Cardiac fibroblast (primary cell): ENCODE measurements around the gene SCAANT1.
A peak's percentile ranks its signal among the peaks of the same experiment; 100 is the strongest.

ENCODE experiments used
- DNase-seq, 2 donors: peaks; one replicate each; pipeline versions ENCODE4 v3.0.0 to v3.0.0-alpha.2; 2010; ENCODE audit warnings: low read depth in 2 of 2
- H3K4me3 ChIP-seq, 2 donors: replicated peaks in 1 of 2; 1 replicate in 1 of 2; 2 replicates in 1 of 2; pipeline ENCODE4 v1.5.1; 2011; ENCODE audit warnings: low read depth in 2 of 2, low read length in 2 of 2, mild to moderate bottlenecking in 2 of 2, moderate library complexity in 1 of 2
- CTCF ChIP-seq: IDR thresholded peaks from one replicate; pipeline ENCODE4 v1.5.1; 2011; ENCODE audit warnings: low read depth, mild to moderate bottlenecking, low read length, inconsistent platforms

The SCAANT1 gene

GRCh38 chr3:63911873-63912767, at the start of gene SCAANT1:
TSS of gene SCAANT1 (minus strand) at chr3:63912383.
- peak within 1 kb of the TSS; percentile 68 to 73 for H3K4me3 ChIP-seq
- TF ChIP-seq CTCF = no peak
- peak; percentile 90 to 96 for DNase-seq

- peak; percentile 51 to 68 for DNase-seq
- TF ChIP-seq CTCF = peak; percentile 67
- H3K4me3 ChIP-seq = no peak overlapping the region
These were observed 49.7 kb upstream of the SCAANT1 start for GRCh38 chr3:63961891-63962290.

- DNase-seq = peak; percentile 80 to 82
- peak overlapping the region; percentile 14 to 53 for H3K4me3 ChIP-seq
- no peak for TF ChIP-seq CTCF
These were observed 48.0 kb upstream of the SCAANT1 start for GRCh38 chr3:63960048-63960711.

- H3K4me3 ChIP-seq = no peak overlapping the region
- no peak for DNase-seq
- TF ChIP-seq CTCF = no peak
These were observed 47.0 kb upstream of the SCAANT1 start for GRCh38 chr3:63959146-63959545.

GRCh38 chr3:63955830-63956545, 43.8 kb upstream of the SCAANT1 start:
- H3K4me3 ChIP-seq = no peak overlapping the region
- TF ChIP-seq CTCF = no peak
- DNase-seq = no peak

- DNase-seq = no peak
- no peak overlapping the region for H3K4me3 ChIP-seq
- TF ChIP-seq CTCF = no peak
These were observed 43.0 kb upstream of the SCAANT1 start for GRCh38 chr3:63955036-63955650.
